A673 (cell line): Measurements from ENCODE around the gene SLC7A5. TPM values are rescaled to one million over a fixed set of nuclear protein-coding genes. Genes with fewer than 3 reads are reported as not detected.

Experiments
- BruUV-seq: library from RNA; stranded (reverse); fragments of 400-500 nt; replicated peaks from 2 replicates; lab custom pipeline; 2021; lab: Mats Ljungman, UMichigan
- CTCF ChIA-PET: fragments of 300-600 bp; sonication (Branson Sonifier 250); formaldehyde crosslinking; loops from one replicate; lab custom pipeline; 2022; ENCODE audit warnings: antibody characterized with exemption; lab: Charles Lee
- POLR2A ChIA-PET: fragments of 300-600 bp; sonication (Branson Sonifier 250); formaldehyde crosslinking; loops from one replicate; lab custom pipeline; 2022; ENCODE audit warnings: antibody characterized with exemption; ENCODE audit not compliant: low non-redundant PET; lab: Charles Lee
- DNase-seq: peaks from one replicate; pipeline ENCODE4 v3.0.0-alpha.2; 2015; ENCODE audit warnings: low spot score
- H3K27ac ChIP-seq: fragments of 200-600 bp; sonication (generic); 2 replicates; pipeline ENCODE4 v1.5.1; 2016; ENCODE audit warnings: mixed run types, low read depth, mild to moderate bottlenecking, mixed read lengths, antibody characterized with exemption, low read length; ENCODE audit not compliant: poor library complexity, severe bottlenecking
- H3K27me3 ChIP-seq: fragments of 200-600 bp; sonication (generic); replicated peaks from 2 replicates; pipeline ENCODE4 v1.6.1; 2017; ENCODE audit warnings: mixed run types, low read depth, mild to moderate bottlenecking, mixed read lengths, antibody characterized with exemption, low read length; ENCODE audit not compliant: insufficient read depth, poor library complexity
- H3K36me3 ChIP-seq: fragments of 200-600 bp; sonication (generic); 2 replicates; pipeline ENCODE4 v1.6.1; 2016; ENCODE audit warnings: mixed run types, mild to moderate bottlenecking, mixed read lengths, antibody characterized with exemption, low read length; ENCODE audit not compliant: insufficient read depth, poor library complexity, severe bottlenecking
- H3K4me1 ChIP-seq: fragments of 200-600 bp; sonication (generic); 2 replicates; pipeline ENCODE4 v1.6.1; 2017; ENCODE audit warnings: mixed run types, mild to moderate bottlenecking, mixed read lengths, antibody characterized with exemption, low read length; ENCODE audit not compliant: insufficient read depth, poor library complexity, severe bottlenecking
- H3K4me3 ChIP-seq: fragments of 200-600 bp; sonication (generic); 2 replicates; pipeline ENCODE4 v1.5.1; 2016; ENCODE audit warnings: low read depth, mixed run types, mild to moderate bottlenecking, mixed read lengths, low read length; ENCODE audit not compliant: poor library complexity, severe bottlenecking
- H3K9me3 ChIP-seq: fragments of 200-600 bp; sonication (generic); 2 replicates; pipeline ENCODE4 v1.6.1; 2016; ENCODE audit warnings: mixed run types, low read depth, mild to moderate bottlenecking, mixed read lengths, antibody characterized with exemption, low read length; ENCODE audit not compliant: poor library complexity, severe bottlenecking
- EZH2 ChIP-seq: fragments of 200-600 bp; sonication (generic); IDR thresholded peaks from 2 replicates; pipeline ENCODE4 v1.6.1; 2017; ENCODE audit warnings: borderline replicate concordance, low read depth, mild to moderate bottlenecking, mixed read lengths, antibody characterized with exemption, low read length; ENCODE audit not compliant: poor library complexity, severe bottlenecking
- intact Hi-C: fragments of 100-400 bp; cut with micrococcal nuclease; formaldehyde crosslinking; loops from one replicate; pipeline ENCODE4 v1.10.0; 2022; ENCODE audit not compliant: unreplicated experiment
- microRNA-seq: library from miRNA; unstranded; fragments of <30 nt; microRNA quantifications from one replicate; pipeline ENCODE4 v1.2.0, GENCODE V29; 2021
- total RNA-seq: library from RNA; stranded (reverse); gene quantifications from 2 replicates; pipeline ENCODE4 v1.2.3, GENCODE V29; 2021
- TF ChIP-seq, protein P1 (sequence below): fragments of 300-800, 200-600 bp; sonication (generic); conservative IDR thresholded peaks from 2 replicates; pipeline ENCODE4 v1.5.1; 2017; ENCODE audit warnings: low read depth, mild to moderate bottlenecking, antibody characterized with exemption, low read length, moderate library complexity, mixed read lengths

SLC7A5 gene
- total RNA-seq, 1 experiment from 2014 or later: 371 TPM

DNA sequence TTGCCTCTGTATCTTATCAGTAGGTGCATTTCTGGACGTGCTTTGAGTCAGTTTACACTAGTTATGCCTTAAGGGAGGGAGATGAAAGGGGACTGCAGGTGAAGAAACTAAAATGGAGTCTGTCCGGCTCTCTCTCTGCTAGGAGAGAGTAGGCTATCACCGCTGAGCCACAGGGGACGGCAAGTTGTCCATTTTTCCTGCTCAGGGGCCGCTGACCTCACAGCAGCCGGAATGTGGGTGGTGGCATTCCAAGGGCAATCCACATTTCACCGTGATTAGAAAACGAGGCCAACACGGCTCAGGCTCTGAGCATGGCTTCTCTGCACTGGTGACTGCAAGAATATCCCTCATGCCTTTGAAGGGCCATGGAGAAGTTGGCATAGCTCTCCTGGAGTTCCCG, 84.5 kb downstream of the SLC7A5 start:
- no peaks in the 10 kb centered on the region for H3K36me3 ChIP-seq
- no peak overlapping the region for H3K27ac ChIP-seq
- no peaks in the 10 kb centered on the region for H3K27me3 ChIP-seq
- no peaks in the 10 kb centered on the region for H3K9me3 ChIP-seq
- POLR2A ChIA-PET: no interaction called here
- CTCF ChIA-PET: no interaction called here
- no TSS peak for BruUV-seq
- DNase-seq: no peak
- peaks cover 24% of the 10 kb centered on the region for H3K4me1 ChIP-seq
- intact Hi-C loops: no loop called here
- H3K4me3 ChIP-seq: no peak overlapping the region
- TF ChIP-seq, protein P1, sequence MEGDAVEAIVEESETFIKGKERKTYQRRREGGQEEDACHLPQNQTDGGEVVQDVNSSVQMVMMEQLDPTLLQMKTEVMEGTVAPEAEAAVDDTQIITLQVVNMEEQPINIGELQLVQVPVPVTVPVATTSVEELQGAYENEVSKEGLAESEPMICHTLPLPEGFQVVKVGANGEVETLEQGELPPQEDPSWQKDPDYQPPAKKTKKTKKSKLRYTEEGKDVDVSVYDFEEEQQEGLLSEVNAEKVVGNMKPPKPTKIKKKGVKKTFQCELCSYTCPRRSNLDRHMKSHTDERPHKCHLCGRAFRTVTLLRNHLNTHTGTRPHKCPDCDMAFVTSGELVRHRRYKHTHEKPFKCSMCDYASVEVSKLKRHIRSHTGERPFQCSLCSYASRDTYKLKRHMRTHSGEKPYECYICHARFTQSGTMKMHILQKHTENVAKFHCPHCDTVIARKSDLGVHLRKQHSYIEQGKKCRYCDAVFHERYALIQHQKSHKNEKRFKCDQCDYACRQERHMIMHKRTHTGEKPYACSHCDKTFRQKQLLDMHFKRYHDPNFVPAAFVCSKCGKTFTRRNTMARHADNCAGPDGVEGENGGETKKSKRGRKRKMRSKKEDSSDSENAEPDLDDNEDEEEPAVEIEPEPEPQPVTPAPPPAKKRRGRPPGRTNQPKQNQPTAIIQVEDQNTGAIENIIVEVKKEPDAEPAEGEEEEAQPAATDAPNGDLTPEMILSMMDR: no peak
- no peak for TF ChIP-seq EZH2

DNA sequence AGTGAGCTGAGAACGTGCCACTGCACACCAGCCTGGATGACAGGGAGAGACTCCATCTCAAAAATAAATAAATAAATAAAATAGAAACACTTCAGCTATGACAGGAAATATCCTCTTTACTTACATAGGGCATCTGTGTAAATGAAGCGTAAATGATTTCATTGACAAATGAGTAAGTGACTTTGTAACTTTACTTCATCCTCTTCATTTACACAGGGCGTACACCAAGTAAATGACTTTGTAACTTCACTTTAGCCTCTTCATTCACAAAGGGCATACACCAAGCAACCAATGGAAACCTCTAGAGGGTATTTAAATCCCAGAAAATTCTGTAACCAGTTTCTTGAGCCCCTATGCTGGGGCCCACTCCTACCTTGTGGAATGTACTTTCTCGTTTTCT, 87.3 kb downstream of the SLC7A5 start:
- intact Hi-C loops: no loop called here
- peaks cover 45% of the 10 kb centered on the region for H3K4me1 ChIP-seq
- TF ChIP-seq, protein P1: no peak
- no peak for TF ChIP-seq EZH2
- BruUV-seq: no TSS peak
- POLR2A ChIA-PET: no interaction called here
- H3K4me3 ChIP-seq: no peak overlapping the region
- no peaks in the 10 kb centered on the region for H3K9me3 ChIP-seq
- peak overlapping the region; percentile 99 for H3K27ac ChIP-seq
- H3K27me3 ChIP-seq: no peaks in the 10 kb centered on the region
- no peaks in the 10 kb centered on the region for H3K36me3 ChIP-seq
- CTCF ChIA-PET: no interaction called here
- peak; percentile 43 for DNase-seq

DNA sequence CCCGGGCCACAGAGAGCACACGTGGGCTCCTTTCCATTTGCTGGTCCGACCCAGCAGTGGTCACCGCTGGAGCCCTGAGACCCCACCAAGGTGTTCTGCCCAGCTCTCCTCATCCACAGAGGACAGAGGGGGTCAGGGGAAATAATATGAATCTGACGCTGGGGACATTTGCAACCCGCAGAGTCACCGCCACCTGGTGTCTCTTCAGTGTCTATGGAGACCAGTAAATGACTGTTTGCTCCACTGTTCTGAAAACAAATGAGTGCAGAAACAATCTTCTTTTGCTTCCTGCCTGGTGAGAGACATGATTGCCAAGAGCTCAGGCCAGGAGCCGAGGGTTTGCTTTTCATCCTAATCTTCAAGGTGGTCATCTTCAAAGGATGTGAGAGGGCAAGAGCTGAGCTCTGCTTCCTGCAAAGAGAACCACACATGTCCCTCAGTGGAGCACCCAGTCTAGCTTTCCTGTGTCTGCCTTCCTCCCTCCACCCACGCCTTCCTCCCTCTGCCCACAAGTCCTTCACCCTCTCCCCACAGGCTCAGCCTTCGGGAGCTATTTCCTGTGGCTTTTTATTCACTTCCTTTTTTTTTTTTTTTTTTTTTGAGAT, 88.8 kb downstream of the SLC7A5 start:
- peak overlapping the region; percentile 99 for H3K27ac ChIP-seq
- H3K9me3 ChIP-seq: no peaks in the 10 kb centered on the region
- H3K36me3 ChIP-seq: no peaks in the 10 kb centered on the region
- CTCF ChIA-PET: interaction anchor here (0.7 to 3.4 kb wide), 5 partner anchors 25 to 89 kb away, joined by 3 to 98 read pairs (median 9); partner anchors contain the start of gene SLC7A5
- no peak for TF ChIP-seq EZH2
- TF ChIP-seq, protein P1: peak; percentile 22; the same call in 1 of the 2 replicates
- H3K4me1 ChIP-seq: peaks cover 45% of the 10 kb centered on the region
- DNase-seq: peak; percentile 94
- POLR2A ChIA-PET: interaction anchor here (0.5 to 1.0 kb wide), 8 partner anchors 13 to 650 kb away, joined by 3 to 4 read pairs (median 3); partner anchors contain the start of gene BANP
- H3K27me3 ChIP-seq: no peaks in the 10 kb centered on the region
- intact Hi-C loops: no loop called here
- H3K4me3 ChIP-seq: no peak overlapping the region
- BruUV-seq: no TSS peak

Small RNAs within 50 kb of the gene (microRNA-seq; reads per million reads assigned to microRNA genes)
- not detected for gene MIR6775

Other genes with a start within 250 kb of the SLC7A5 start
- 83.3 and 86.6 TPM in 2 replicates for gene KLHDC4, start 103.5 kb downstream of the SLC7A5 start, total RNA-seq
- gene CA5A, start 67.0 kb upstream of the SLC7A5 start, total RNA-seq: not detected in 2 replicates
- gene BANP, start 81.9 kb upstream of the SLC7A5 start, total RNA-seq: 35.2 and 44.3 TPM in 2 replicates